ENCODE measurements around the gene PRR12.

Gene PRR12

GRCh38 chr19:49594993-49595818 lies 4.2 kb downstream of the PRR12 start:
- in situ Hi-C loops (cut with HindIII; ENCODE audit: low sequenced_read_pairs): no loop called here
- no peak for DNase-seq (ENCODE audit: low read depth)
- TF ChIP-seq CTCF (IDR thresholded peaks at IDR 0.05; ENCODE audit: low read depth, low read length, missing control alignments): no peak
- H3K4me3 ChIP-seq (ENCODE audit: low read depth, low read length): no peak overlapping the region

GRCh38 chr19:49595819-49596404 lies 4.9 kb downstream of the PRR12 start:
- in situ Hi-C loops (cut with HindIII; ENCODE audit: low sequenced_read_pairs): no loop called here
- H3K4me3 ChIP-seq (ENCODE audit: low read depth, low read length): no peak overlapping the region
- no peak for DNase-seq (ENCODE audit: low read depth)
- TF ChIP-seq CTCF (IDR thresholded peaks at IDR 0.05; ENCODE audit: low read depth, low read length, missing control alignments): no peak

GRCh38 chr19:49596407-49596806 lies 5.4 kb downstream of the PRR12 start:
- in situ Hi-C loops (cut with HindIII; ENCODE audit: low sequenced_read_pairs): no loop called here
- TF ChIP-seq CTCF (IDR thresholded peaks at IDR 0.05; ENCODE audit: low read depth, low read length, missing control alignments): no peak
- no peak overlapping the region for H3K4me3 ChIP-seq (ENCODE audit: low read depth, low read length)
- DNase-seq (ENCODE audit: low read depth): no peak

GRCh38 chr19:49596954-49597702 lies 6.1 kb downstream of the PRR12 start:
- in situ Hi-C loops (cut with HindIII; ENCODE audit: low sequenced_read_pairs): no loop called here
- no peak overlapping the region for H3K4me3 ChIP-seq (ENCODE audit: low read depth, low read length)
- no peak for TF ChIP-seq CTCF (IDR thresholded peaks at IDR 0.05; ENCODE audit: low read depth, low read length, missing control alignments)
- no peak for DNase-seq (ENCODE audit: low read depth)

- no peak overlapping the region for H3K4me3 ChIP-seq (ENCODE audit: low read depth, low read length)
- DNase-seq (ENCODE audit: low read depth): no peak
- TF ChIP-seq CTCF (IDR thresholded peaks at IDR 0.05; ENCODE audit: low read depth, low read length, missing control alignments): no peak
- in situ Hi-C loops (cut with HindIII; ENCODE audit: low sequenced_read_pairs): no loop called here
These were observed 6.7 kb downstream of the PRR12 start for GRCh38 chr19:49597703-49597974.

- in situ Hi-C loops (cut with HindIII; ENCODE audit: low sequenced_read_pairs): no loop called here
- H3K4me3 ChIP-seq (ENCODE audit: low read depth, low read length): no peak overlapping the region
- no peak for DNase-seq (ENCODE audit: low read depth)
- no peak for TF ChIP-seq CTCF (IDR thresholded peaks at IDR 0.05; ENCODE audit: low read depth, low read length, missing control alignments)
These were observed 8.7 kb downstream of the PRR12 start for GRCh38 chr19:49599378-49600295.

Measured in astrocyte of the cerebellum (primary cell).